Endothelial cell (in vitro differentiated cells): ENCODE measurements around the gene TSSK6. TPM values are rescaled to one million over a fixed set of nuclear protein-coding genes. Genes with fewer than 3 reads are reported as not detected.

Experiments used
- DNase-seq: peaks from one replicate; pipeline ENCODE4 v3.0.0; 2021; ENCODE audit warnings: low spot score
- H3K27ac Mint-ChIP-seq: one replicate; pipeline ENCODE4 v1.8.0; 2021; ENCODE audit warnings: mixed read lengths, inconsistent platforms; ENCODE audit not compliant: unreplicated experiment
- H3K27me3 Mint-ChIP-seq: one replicate; pipeline ENCODE4 v1.8.0; 2021; ENCODE audit warnings: mild to moderate bottlenecking, moderate library complexity, mixed read lengths, inconsistent platforms; ENCODE audit not compliant: unreplicated experiment
- H3K36me3 Mint-ChIP-seq: one replicate; pipeline ENCODE4 v1.8.0; 2021; ENCODE audit warnings: mild to moderate bottlenecking, low read depth, mixed read lengths, inconsistent platforms; ENCODE audit not compliant: unreplicated experiment
- H3K4me1 Mint-ChIP-seq: one replicate; pipeline ENCODE4 v1.8.0; 2021; ENCODE audit warnings: mild to moderate bottlenecking, mixed read lengths, inconsistent platforms; ENCODE audit not compliant: unreplicated experiment
- H3K4me3 Mint-ChIP-seq: one replicate; pipeline ENCODE4 v1.8.0; 2021; ENCODE audit warnings: mild to moderate bottlenecking, mixed read lengths, inconsistent platforms; ENCODE audit not compliant: unreplicated experiment
- H3K9me3 Mint-ChIP-seq: one replicate; pipeline ENCODE4 v1.8.0; 2021; ENCODE audit warnings: mixed read lengths, inconsistent platforms; ENCODE audit not compliant: unreplicated experiment
- total RNA-seq: library from RNA; stranded (reverse); fragmentation: NEBNext Ultra II Directional; extraction: Animal tissue kit (Norgen Biotek cat#: 25700); gene quantifications from one replicate; pipeline ENCODE4 v1.2.1, GENCODE V29; 2021; ENCODE audit not compliant: unreplicated experiment
- TF ChIP-seq, protein P1 (sequence below): fragments of 200-600 bp; sonication (generic); IDR thresholded peaks from one replicate; pipeline ENCODE4 v1.5.0; 2021; ENCODE audit warnings: antibody characterized with exemption; ENCODE audit not compliant: unreplicated experiment

Gene TSSK6
- total RNA-seq, 1 donor from 2014 or later, result 2.7 TPM

GRCh38 chr19:19559931-19560330 is 44.6 kb upstream of the TSSK6 start:
- TF ChIP-seq, protein P1, sequence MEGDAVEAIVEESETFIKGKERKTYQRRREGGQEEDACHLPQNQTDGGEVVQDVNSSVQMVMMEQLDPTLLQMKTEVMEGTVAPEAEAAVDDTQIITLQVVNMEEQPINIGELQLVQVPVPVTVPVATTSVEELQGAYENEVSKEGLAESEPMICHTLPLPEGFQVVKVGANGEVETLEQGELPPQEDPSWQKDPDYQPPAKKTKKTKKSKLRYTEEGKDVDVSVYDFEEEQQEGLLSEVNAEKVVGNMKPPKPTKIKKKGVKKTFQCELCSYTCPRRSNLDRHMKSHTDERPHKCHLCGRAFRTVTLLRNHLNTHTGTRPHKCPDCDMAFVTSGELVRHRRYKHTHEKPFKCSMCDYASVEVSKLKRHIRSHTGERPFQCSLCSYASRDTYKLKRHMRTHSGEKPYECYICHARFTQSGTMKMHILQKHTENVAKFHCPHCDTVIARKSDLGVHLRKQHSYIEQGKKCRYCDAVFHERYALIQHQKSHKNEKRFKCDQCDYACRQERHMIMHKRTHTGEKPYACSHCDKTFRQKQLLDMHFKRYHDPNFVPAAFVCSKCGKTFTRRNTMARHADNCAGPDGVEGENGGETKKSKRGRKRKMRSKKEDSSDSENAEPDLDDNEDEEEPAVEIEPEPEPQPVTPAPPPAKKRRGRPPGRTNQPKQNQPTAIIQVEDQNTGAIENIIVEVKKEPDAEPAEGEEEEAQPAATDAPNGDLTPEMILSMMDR, result no peak
- no peaks in the 10 kb centered on the region for H3K9me3 Mint-ChIP-seq
- no peaks in the 10 kb centered on the region for H3K36me3 Mint-ChIP-seq
- peaks cover 11% of the 10 kb centered on the region for H3K27me3 Mint-ChIP-seq
- no peak overlapping the region for H3K27ac Mint-ChIP-seq
- DNase-seq, result no peak
- peaks cover 5% of the 10 kb centered on the region for H3K4me1 Mint-ChIP-seq
- H3K4me3 Mint-ChIP-seq, result no peak overlapping the region

DNA sequence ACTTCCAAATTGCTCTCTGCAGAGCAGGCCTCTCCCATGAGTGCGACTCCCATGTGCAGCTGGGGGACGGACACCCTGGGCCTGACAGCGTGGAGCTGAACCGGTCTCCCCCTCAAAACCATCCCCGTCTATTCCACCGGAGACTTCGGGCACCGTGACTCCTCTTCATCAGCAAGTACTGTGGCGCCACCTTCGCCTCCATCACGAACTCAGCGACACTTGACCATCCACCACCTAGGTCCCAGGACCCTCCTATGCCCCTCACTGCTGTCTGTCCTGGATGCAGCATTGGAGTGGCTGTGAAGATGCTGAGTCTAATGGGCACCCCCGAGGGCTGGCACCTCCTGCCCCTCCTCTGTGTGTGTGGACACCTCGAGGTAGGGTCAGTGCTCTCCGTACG is 43.3 kb upstream of the TSSK6 start:
- Mint-ChIP-seq H3K27ac (no peak overlapping the region), H3K4me1 (peaks cover 5% of the 10 kb centered on the region)

GRCh38 chr19:19558055-19558454 is 42.7 kb upstream of the TSSK6 start:
- Mint-ChIP-seq H3K36me3 (no peaks in the 10 kb centered on the region), H3K4me1 (peaks cover 5% of the 10 kb centered on the region), H3K27ac (no peak overlapping the region), H3K27me3 (peaks cover 13% of the 10 kb centered on the region), H3K9me3 (no peaks in the 10 kb centered on the region), H3K4me3 (no peak overlapping the region)
- TF ChIP-seq, protein P1, result no peak
- DNase-seq, result no peak

More for the DNA sequence above, 43.3 kb upstream of the TSSK6 start:
- TF ChIP-seq, protein P1, result no peak
- H3K36me3 Mint-ChIP-seq, result no peaks in the 10 kb centered on the region
- H3K9me3 Mint-ChIP-seq, result no peaks in the 10 kb centered on the region
- DNase-seq, result no peak
- H3K27me3 Mint-ChIP-seq, result peaks cover 11% of the 10 kb centered on the region
- H3K4me3 Mint-ChIP-seq, result peak overlapping the region; percentile 37

DNA sequence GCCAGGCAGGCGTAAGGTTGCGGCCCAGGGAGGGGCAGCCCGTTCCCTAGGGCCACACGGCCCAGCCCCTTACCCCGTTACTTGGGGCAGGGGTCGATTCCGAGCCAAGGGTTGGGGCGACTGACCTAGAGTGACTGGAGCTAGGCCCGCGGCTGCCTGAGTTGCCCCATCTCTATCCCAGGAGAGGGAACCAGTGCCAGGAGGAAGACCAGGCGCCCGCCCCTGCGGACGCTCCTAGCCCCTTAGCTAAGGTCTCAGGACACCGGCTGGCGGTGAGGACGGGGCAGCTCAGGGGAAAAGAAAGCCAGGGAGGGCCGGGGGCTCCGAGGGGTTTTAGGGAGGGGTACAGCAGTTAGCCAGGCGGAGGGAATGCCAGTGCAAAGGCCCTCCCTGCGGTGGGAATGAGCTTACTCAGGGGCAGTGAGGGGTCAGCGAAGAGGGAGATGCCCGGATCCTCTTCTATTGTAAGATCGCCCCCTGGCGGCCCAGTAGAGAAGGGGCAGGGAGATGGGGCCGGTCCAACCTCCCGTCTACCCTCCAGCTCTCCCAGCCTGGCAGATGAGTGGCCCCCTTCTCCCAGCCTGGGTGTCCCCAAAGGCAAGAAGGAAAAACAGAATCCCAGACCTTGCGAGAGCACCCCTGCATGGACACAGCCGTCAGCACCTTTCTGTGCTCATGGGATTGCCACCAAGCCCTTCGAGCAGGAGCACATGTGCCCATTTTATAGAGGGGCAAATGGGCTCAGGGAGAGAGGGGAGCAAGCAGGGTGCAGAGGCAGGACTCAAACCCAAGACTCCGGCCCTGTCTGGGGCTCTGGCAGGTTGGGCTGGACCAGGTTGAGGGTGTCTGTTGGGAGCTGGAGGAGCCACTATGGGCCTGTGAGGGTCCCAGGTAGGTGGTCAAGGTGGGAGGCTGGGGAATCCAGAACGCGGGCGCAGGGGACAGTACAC is 39.0 kb upstream of the TSSK6 start:
- no peaks in the 10 kb centered on the region for H3K4me1 Mint-ChIP-seq
- H3K36me3 Mint-ChIP-seq, result no peaks in the 10 kb centered on the region
- DNase-seq, result peak; percentile 68
- TF ChIP-seq, protein P1, result peak; percentile 85
- H3K27me3 Mint-ChIP-seq, result peaks cover 12% of the 10 kb centered on the region
- no peak overlapping the region for H3K4me3 Mint-ChIP-seq
- H3K27ac Mint-ChIP-seq, result no peak overlapping the region
- no peaks in the 10 kb centered on the region for H3K9me3 Mint-ChIP-seq

- Mint-ChIP-seq H3K4me3 (no peak overlapping the region), H3K4me1 (no peaks in the 10 kb centered on the region), H3K9me3 (no peaks in the 10 kb centered on the region), H3K36me3 (peaks cover 4% of the 10 kb centered on the region), H3K27me3 (peaks cover 12% of the 10 kb centered on the region), H3K27ac (no peak overlapping the region)
- TF ChIP-seq, protein P1, result no peak
- no peak for DNase-seq
These were observed 38.3 kb upstream of the TSSK6 start for GRCh38 chr19:19553670-19554069.
